HepG2 (cell line): Measurements from ENCODE around the gene FAM234B. TPM values are rescaled to one million over a fixed set of nuclear protein-coding genes. Genes with fewer than 3 reads are reported as not detected.

Experiments used
- MAZ ChIP-seq, 2 experiments: sonication (generic) in 1 of 2; formaldehyde crosslinking in 1 of 2; IDR thresholded peaks; 2 replicates each; pipeline versions ENCODE4 v1.5.0 to v1.6.1; 2012 to 2020; ENCODE audit warnings: low read depth in 2 of 2, mild to moderate bottlenecking in 2 of 2, borderline replicate concordance in 1 of 2, improper control_type of control experiment in 1 of 2, low read length in 1 of 2, missing genetic modification reagents in 1 of 2, moderate library complexity in 1 of 2
- MEIS1 ChIP-seq: sonication (generic); formaldehyde crosslinking; IDR thresholded peaks from 2 replicates; pipeline ENCODE4 v1.9.0; 2021; ENCODE audit warnings: mild to moderate bottlenecking, missing genetic modification reagents, moderate library complexity, borderline replicate concordance
- RBM39 ChIP-seq: fragments of 200-400 bp; formaldehyde crosslinking; IDR thresholded peaks from one replicate; pipeline ENCODE4 v1.6.1; 2018; ENCODE audit warnings: antibody characterized with exemption, mild to moderate bottlenecking, low read depth, low read length; ENCODE audit not compliant: poor library complexity, severe bottlenecking
- SAP130 ChIP-seq: IDR thresholded peaks from 2 replicates; pipeline ENCODE4 v1.6.1; 2016; ENCODE audit warnings: low read depth
- SKI ChIP-seq: fragments of 450-650 bp; IDR thresholded peaks from one replicate; pipeline ENCODE4 v1.6.1; 2018; ENCODE audit warnings: mild to moderate bottlenecking; ENCODE audit not compliant: partially characterized antibody
- ZBTB3 ChIP-seq: sonication (generic); formaldehyde crosslinking; IDR thresholded peaks from 2 replicates; pipeline ENCODE4 v1.4.0; 2020; ENCODE audit warnings: low read depth, mild to moderate bottlenecking, moderate library complexity, missing genetic modification reagents, borderline replicate concordance
- ZNF263 ChIP-seq: sonication (generic); formaldehyde crosslinking; IDR thresholded peaks from 2 replicates; pipeline ENCODE4 v1.4.0; 2020; ENCODE audit warnings: missing genetic modification reagents
- ZNF570 ChIP-seq: sonication (generic); formaldehyde crosslinking; IDR thresholded peaks from 2 replicates; pipeline ENCODE4 v1.4.0; 2020; ENCODE audit warnings: mild to moderate bottlenecking, missing genetic modification reagents, borderline replicate concordance
- ZNF747 ChIP-seq: sonication (generic); formaldehyde crosslinking; IDR thresholded peaks from 2 replicates; pipeline ENCODE4 v1.8.1; 2023; ENCODE audit warnings: missing genetic modification reagents, mild to moderate bottlenecking, borderline replicate concordance
- polyA plus RNA-seq, 8 experiments: library from polyadenylated mRNA; depleted of rRNA in 3 of 8; stranded (reverse) in 7 of 8; unstranded in 1 of 8; fragments of >200 nt; fragmentation: Illumina TruSeq in 4 of 8; extraction: Trizol in 4 of 8; gene quantifications; 2 replicates each; pipeline versions ENCODE4 v1.2.1 to v1.2.3, GENCODE V29; 2011 to 2016; ENCODE audit warnings: low read depth in 4 of 8, missing spikeins in 1 of 8, mixed read lengths in 1 of 8; ENCODE audit not compliant: insufficient read depth in 1 of 8
- total RNA-seq, 5 experiments: library from RNA; depleted of rRNA; stranded (reverse); fragments of >200 nt; fragmentation: Illumina TruSeq; extraction: Trizol; gene quantifications; 2 replicates each; pipeline ENCODE4 v1.2.3, GENCODE V29; 2016; ENCODE audit warnings: low read depth in 1 of 5
- TF ChIP-seq, protein P1 (sequence below): sonication (generic); formaldehyde crosslinking; IDR thresholded peaks from one replicate; pipeline ENCODE4 v1.5.1; 2020; ENCODE audit warnings: mild to moderate bottlenecking, missing genetic modification reagents; ENCODE audit errors: not compliant biosample characterization
- TF ChIP-seq, protein P2 (sequence below): sonication (generic); formaldehyde crosslinking; IDR thresholded peaks from 2 replicates; pipeline ENCODE4 v1.4.0; 2020; ENCODE audit warnings: mild to moderate bottlenecking, missing genetic modification reagents
- TF ChIP-seq, protein P3 (sequence below): sonication (generic); formaldehyde crosslinking; IDR thresholded peaks from 2 replicates; pipeline ENCODE4 v1.4.0; 2020; ENCODE audit warnings: missing genetic modification reagents, borderline replicate concordance
- TF ChIP-seq, protein P4 (sequence below): sonication (generic); formaldehyde crosslinking; IDR thresholded peaks from 2 replicates; pipeline ENCODE4 v1.5.0; 2020; ENCODE audit warnings: mild to moderate bottlenecking, missing genetic modification reagents, borderline replicate concordance

FAM234B gene
- total and polyA plus RNA-seq, 2 of the 13 experiments (the other 11 are each of a cell fraction or from before 2014, with no cell fraction given), result 7.8 to 13.8 TPM

DNA sequence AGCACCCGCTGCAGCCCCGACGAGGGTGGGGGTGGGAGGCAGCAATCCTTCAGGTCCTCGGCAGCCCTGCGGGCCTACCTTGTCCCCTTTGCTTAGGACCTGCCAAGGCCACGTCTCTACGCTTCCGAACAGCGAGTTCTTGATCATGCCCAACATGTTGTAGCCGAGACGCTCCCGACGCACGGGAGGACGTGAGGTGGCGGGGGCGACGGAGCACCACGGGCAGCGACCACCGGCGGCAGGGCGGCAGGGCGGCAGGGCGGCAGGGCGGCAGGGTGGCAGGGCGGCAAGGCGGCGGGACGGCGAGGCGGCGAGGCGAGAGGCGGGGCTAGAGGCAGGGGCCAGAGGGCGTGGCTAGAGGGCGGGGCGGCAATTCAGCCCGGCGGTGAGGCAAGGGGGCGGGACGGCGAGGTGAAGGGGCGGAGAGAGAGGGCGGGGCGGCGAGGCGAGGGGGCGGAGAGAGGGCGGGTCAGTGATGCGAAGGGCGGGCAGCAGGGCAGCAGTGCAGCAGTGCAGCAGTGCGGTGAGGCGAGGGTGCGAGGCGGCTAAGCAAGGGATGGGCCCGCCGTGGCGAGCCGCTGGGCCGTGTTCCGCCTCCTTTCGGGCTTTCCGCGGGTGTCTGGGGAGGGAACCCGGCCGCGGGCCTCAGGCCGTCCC is 44.1 kb upstream of the FAM234B start, which contains the start of gene HEBP1 (continued):
- TF ChIP-seq, protein P1, sequence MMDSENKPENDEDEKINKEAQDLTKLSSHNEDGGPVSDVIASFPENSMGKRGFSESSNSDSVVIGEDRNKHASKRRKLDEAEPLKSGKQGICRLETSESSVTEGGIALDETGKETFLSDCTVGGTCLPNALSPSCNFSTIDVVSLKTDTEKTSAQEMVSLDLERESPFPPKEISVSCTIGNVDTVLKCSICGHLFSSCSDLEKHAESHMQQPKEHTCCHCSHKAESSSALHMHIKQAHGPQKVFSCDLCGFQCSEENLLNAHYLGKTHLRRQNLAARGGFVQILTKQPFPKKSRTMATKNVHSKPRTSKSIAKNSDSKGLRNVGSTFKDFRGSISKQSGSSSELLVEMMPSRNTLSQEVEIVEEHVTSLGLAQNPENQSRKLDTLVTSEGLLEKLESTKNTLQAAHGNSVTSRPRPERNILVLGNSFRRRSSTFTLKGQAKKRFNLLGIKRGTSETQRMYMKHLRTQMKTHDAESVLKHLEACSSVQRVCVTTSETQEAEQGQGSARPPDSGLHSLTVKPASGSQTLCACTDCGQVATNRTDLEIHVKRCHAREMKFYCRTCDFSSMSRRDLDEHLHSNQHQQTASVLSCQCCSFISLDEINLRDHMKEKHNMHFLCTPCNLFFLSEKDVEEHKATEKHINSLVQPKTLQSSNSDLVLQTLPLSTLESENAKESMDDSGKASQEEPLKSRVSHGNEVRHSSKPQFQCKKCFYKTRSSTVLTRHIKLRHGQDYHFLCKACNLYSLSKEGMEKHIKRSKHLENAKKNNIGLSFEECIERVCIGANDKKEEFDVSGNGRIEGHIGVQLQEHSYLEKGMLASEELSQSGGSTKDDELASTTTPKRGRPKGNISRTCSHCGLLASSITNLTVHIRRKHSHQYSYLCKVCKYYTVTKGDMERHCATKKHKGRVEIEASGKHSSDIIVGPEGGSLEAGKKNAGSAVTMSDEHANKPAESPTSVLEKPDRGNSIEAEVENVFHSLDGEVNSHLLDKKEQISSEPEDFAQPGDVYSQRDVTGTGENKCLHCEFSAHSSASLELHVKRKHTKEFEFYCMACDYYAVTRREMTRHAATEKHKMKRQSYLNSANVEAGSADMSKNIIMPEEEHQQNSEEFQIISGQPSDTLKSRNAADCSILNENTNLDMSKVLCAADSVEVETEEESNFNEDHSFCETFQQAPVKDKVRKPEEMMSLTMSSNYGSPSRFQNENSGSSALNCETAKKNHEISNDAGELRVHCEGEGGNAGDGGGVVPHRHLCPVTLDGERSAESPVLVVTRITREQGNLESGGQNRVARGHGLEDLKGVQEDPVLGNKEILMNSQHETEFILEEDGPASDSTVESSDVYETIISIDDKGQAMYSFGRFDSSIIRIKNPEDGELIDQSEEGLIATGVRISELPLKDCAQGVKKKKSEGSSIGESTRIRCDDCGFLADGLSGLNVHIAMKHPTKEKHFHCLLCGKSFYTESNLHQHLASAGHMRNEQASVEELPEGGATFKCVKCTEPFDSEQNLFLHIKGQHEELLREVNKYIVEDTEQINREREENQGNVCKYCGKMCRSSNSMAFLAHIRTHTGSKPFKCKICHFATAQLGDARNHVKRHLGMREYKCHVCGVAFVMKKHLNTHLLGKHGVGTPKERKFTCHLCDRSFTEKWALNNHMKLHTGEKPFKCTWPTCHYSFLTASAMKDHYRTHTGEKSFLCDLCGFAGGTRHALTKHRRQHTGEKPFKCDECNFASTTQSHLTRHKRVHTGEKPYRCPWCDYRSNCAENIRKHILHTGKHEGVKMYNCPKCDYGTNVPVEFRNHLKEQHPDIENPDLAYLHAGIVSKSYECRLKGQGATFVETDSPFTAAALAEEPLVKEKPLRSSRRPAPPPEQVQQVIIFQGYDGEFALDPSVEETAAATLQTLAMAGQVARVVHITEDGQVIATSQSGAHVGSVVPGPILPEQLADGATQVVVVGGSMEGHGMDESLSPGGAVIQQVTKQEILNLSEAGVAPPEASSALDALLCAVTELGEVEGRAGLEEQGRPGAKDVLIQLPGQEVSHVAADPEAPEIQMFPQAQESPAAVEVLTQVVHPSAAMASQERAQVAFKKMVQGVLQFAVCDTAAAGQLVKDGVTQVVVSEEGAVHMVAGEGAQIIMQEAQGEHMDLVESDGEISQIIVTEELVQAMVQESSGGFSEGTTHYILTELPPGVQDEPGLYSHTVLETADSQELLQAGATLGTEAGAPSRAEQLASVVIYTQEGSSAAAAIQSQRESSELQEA, result peak; percentile 2
- peak; percentile 44 for TF ChIP-seq MAZ (IDR thresholded peaks at IDR 0.05; ENCODE audit: borderline replicate concordance, low read depth, low read length)
- no peak; the same call in 1 of the 2 replicates for TF ChIP-seq MAZ (CRISPR knock-in tag; IDR thresholded peaks at IDR 0.05; ENCODE audit: low read depth)
- TF ChIP-seq SAP130, result peak; percentile 42
- TF ChIP-seq, protein P2, sequence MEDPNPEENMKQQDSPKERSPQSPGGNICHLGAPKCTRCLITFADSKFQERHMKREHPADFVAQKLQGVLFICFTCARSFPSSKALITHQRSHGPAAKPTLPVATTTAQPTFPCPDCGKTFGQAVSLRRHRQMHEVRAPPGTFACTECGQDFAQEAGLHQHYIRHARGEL (CRISPR knock-in tag), result no peak
- TF ChIP-seq, protein P3, sequence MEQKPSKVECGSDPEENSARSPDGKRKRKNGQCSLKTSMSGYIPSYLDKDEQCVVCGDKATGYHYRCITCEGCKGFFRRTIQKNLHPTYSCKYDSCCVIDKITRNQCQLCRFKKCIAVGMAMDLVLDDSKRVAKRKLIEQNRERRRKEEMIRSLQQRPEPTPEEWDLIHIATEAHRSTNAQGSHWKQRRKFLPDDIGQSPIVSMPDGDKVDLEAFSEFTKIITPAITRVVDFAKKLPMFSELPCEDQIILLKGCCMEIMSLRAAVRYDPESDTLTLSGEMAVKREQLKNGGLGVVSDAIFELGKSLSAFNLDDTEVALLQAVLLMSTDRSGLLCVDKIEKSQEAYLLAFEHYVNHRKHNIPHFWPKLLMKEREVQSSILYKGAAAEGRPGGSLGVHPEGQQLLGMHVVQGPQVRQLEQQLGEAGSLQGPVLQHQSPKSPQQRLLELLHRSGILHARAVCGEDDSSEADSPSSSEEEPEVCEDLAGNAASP, result no peak
- 0 out of 2 replicates have a peak, but pooled peaks have one; percentile 37 for TF ChIP-seq ZBTB3
- no peak for TF ChIP-seq ZNF570
- no peak for TF ChIP-seq ZNF747
- TF ChIP-seq, protein P4, sequence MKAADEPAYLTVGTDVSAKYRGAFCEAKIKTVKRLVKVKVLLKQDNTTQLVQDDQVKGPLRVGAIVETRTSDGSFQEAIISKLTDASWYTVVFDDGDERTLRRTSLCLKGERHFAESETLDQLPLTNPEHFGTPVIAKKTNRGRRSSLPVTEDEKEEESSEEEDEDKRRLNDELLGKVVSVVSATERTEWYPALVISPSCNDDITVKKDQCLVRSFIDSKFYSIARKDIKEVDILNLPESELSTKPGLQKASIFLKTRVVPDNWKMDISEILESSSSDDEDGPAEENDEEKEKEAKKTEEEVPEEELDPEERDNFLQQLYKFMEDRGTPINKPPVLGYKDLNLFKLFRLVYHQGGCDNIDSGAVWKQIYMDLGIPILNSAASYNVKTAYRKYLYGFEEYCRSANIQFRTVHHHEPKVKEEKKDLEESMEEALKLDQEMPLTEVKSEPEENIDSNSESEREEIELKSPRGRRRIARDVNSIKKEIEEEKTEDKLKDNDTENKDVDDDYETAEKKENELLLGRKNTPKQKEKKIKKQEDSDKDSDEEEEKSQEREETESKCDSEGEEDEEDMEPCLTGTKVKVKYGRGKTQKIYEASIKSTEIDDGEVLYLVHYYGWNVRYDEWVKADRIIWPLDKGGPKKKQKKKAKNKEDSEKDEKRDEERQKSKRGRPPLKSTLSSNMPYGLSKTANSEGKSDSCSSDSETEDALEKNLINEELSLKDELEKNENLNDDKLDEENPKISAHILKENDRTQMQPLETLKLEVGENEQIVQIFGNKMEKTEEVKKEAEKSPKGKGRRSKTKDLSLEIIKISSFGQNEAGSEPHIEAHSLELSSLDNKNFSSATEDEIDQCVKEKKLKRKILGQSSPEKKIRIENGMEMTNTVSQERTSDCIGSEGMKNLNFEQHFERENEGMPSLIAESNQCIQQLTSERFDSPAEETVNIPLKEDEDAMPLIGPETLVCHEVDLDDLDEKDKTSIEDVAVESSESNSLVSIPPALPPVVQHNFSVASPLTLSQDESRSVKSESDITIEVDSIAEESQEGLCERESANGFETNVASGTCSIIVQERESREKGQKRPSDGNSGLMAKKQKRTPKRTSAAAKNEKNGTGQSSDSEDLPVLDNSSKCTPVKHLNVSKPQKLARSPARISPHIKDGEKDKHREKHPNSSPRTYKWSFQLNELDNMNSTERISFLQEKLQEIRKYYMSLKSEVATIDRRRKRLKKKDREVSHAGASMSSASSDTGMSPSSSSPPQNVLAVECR, result peak; percentile 50
- TF ChIP-seq ZNF263 (CRISPR knock-in tag), result no peak; the same call in 1 of the 2 replicates
- no peak for TF ChIP-seq RBM39
- TF ChIP-seq MEIS1 (CRISPR knock-in tag), result no peak
- peak; percentile 41 for TF ChIP-seq SKI
